ENCODE results near the gene LILRA5. TPM values are rescaled to one million over a fixed set of nuclear protein-coding genes. Genes with fewer than 3 reads are reported as not detected.

LILRA5 gene
- total RNA-seq, 1 donor from 2014 or later = 2.9 TPM

DNA sequence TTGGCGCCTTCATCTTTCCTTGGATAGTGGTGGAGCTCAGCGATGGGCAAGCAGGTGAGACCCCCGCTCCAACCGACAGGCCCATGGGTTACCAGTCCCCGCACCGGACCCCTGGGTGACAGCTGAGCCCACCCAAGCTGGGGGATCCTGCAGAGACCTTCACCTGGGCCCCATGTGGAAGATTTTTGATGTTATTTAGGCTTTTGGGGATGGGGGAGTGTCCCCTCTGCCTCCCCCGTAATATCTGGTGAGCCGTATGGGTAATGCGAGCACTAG is 4.9 kb upstream of the LILRA5 start:
- H3K27me3 ChIP-seq = no peaks in the 10 kb centered on the region
- intact Hi-C loops (cut with DNase I) = no loop called here
- H3K36me3 ChIP-seq = no peaks in the 10 kb centered on the region
- H3K9me3 ChIP-seq = no peaks in the 10 kb centered on the region
- TF ChIP-seq, protein P1, sequence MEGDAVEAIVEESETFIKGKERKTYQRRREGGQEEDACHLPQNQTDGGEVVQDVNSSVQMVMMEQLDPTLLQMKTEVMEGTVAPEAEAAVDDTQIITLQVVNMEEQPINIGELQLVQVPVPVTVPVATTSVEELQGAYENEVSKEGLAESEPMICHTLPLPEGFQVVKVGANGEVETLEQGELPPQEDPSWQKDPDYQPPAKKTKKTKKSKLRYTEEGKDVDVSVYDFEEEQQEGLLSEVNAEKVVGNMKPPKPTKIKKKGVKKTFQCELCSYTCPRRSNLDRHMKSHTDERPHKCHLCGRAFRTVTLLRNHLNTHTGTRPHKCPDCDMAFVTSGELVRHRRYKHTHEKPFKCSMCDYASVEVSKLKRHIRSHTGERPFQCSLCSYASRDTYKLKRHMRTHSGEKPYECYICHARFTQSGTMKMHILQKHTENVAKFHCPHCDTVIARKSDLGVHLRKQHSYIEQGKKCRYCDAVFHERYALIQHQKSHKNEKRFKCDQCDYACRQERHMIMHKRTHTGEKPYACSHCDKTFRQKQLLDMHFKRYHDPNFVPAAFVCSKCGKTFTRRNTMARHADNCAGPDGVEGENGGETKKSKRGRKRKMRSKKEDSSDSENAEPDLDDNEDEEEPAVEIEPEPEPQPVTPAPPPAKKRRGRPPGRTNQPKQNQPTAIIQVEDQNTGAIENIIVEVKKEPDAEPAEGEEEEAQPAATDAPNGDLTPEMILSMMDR (IDR thresholded peaks at IDR 0.05) = no peak
- TF ChIP-seq POLR2A (IDR thresholded peaks at IDR 0.05) (no peak), POLR2AphosphoS5 (IDR thresholded peaks at IDR 0.05; ENCODE audit: insufficient read depth in 1 of 2, low read depth in 1 of 2) (no peak)
- H3K4me1 ChIP-seq = no peaks in the 10 kb centered on the region
- DNase-seq (ENCODE audit: extremely low spot score in 2 of 2) = no peak
- H3K4me3 ChIP-seq = no peak overlapping the region
- no peak overlapping the region for H3K27ac ChIP-seq

DNA sequence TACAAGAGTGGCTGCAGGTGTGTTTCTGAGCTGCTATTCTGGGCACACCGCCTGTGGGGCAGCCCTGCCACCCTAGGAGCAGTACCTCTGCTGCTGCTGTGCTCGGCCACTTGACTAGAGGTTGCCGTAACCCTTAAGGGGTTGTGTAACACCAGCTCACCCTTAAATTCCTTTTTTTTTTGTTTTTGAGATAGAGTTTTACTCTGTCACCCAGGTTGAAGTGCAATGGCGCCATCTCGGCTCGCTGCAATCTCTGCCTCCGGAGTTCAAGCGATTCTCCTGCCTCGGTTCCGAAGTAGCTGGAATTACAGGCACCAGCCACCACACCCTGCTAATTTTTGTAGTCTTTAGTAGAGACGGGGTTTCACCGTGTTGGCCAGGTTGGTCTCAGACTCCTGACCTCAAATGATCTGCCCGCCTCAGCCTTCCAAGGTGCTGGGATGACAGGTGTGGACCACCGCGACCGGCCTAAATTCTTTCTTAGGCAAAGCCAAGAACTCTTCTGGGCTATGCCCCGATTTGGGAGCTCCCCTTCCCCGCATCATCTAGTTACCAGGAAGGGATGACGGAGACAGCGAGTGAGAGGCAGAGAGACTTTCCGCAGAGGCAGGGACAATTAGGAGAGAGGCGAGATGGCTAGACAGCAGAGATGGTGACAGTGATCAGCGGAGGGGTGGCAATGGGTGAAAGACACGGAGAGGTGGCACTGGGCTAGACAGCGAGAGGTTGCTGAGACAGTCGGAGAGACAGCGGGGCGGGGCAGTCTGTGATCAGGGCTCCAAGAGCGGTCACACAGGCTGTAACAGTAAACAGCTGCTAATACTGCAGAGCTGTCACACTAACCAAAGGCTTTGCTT is 4.4 kb upstream of the LILRA5 start:
- no peak for TF ChIP-seq POLR2A (IDR thresholded peaks at IDR 0.05)
- no peak for TF ChIP-seq POLR2AphosphoS5 (IDR thresholded peaks at IDR 0.05; ENCODE audit: insufficient read depth in 1 of 2, low read depth in 1 of 2)
- TF ChIP-seq, protein P1 (IDR thresholded peaks at IDR 0.05) = no peak
- Histone ChIP-seq H3K9me3 (no peaks in the 10 kb centered on the region), H3K36me3 (no peaks in the 10 kb centered on the region), H3K27ac (no peak overlapping the region), H3K4me1 (no peaks in the 10 kb centered on the region), H3K4me3 (no peak overlapping the region), H3K27me3 (no peaks in the 10 kb centered on the region)
- no peak for DNase-seq (ENCODE audit: extremely low spot score in 2 of 2)
- intact Hi-C loops (cut with DNase I) = no loop called here

DNA sequence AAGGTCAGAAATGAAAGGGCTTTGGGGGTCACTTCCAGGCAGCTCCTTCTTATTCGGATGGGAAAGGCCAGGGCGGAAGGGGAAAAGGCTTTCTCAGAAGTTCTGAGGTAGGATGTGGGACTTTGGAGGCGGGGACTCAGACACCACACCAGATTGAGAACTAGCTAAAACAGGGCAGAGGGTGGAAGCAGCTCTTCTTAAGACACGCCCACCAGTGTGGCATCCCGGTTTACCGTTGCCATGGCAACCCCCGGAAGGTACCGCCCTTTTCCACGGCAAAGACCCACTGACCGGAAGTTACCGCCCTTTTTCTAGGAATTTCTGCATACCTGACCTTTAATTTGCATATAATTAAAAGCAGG is 3.8 kb upstream of the LILRA5 start:
- H3K36me3 ChIP-seq = no peaks in the 10 kb centered on the region
- no peak overlapping the region for H3K27ac ChIP-seq
- no peak overlapping the region for H3K4me3 ChIP-seq
- TF ChIP-seq POLR2A (IDR thresholded peaks at IDR 0.05) (no peak), POLR2AphosphoS5 (IDR thresholded peaks at IDR 0.05; ENCODE audit: insufficient read depth in 1 of 2, low read depth in 1 of 2) (no peak)
- TF ChIP-seq, protein P1 (IDR thresholded peaks at IDR 0.05) = no peak
- DNase-seq (ENCODE audit: extremely low spot score in 2 of 2) = no peak
- intact Hi-C loops (cut with DNase I) = no loop called here
- H3K9me3 ChIP-seq = no peaks in the 10 kb centered on the region
- no peaks in the 10 kb centered on the region for H3K27me3 ChIP-seq
- no peaks in the 10 kb centered on the region for H3K4me1 ChIP-seq

DNA sequence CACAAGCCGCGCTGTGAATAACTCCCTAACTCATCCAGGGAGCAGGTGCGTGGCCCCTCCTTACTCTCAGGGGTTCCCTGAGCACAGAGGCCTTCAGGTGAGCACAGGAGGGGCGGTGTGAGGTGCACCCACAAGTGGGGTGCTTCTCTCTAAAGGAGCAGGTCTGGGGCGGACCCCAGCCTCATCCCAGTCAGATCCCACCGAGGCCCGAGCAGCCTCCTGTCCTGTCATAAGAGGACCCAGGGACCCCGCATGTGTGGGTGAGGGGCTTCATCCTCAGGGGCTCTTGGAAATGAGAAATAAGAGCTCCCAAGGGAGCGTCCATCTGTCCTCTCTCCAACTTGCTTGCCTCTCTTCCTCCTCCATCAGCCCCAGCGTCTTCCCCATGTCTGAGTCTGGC is 3.0 kb upstream of the LILRA5 start:
- intact Hi-C loops (cut with DNase I) = no loop called here
- no peak overlapping the region for H3K4me3 ChIP-seq
- TF ChIP-seq, protein P1 (IDR thresholded peaks at IDR 0.05) = no peak
- TF ChIP-seq POLR2A (IDR thresholded peaks at IDR 0.05) (no peak), POLR2AphosphoS5 (IDR thresholded peaks at IDR 0.05; ENCODE audit: insufficient read depth in 1 of 2, low read depth in 1 of 2) (no peak)
- H3K27ac ChIP-seq = no peak overlapping the region
- H3K36me3 ChIP-seq = no peaks in the 10 kb centered on the region
- no peaks in the 10 kb centered on the region for H3K4me1 ChIP-seq
- no peaks in the 10 kb centered on the region for H3K9me3 ChIP-seq
- H3K27me3 ChIP-seq = no peaks in the 10 kb centered on the region
- DNase-seq (ENCODE audit: extremely low spot score in 2 of 2) = no peak

DNA sequence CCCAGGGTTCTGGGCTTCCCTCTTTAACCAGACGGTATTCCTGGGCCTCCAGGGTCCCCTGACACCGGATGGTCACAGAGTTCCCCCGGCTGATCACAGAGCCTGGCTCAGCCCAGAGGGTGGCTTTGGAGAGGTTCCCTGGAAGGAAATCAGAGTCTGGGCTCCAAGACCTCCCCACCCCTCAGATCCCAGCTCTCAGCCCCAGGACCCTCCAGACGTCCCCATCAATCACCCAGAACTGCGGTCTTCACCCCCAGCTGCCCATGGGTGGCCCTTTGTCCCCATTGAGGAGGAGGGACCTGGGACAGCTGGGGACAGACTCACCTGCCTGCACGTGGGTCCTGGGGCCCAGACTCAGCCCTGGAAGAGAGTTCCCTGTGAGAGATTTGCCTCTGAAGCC is 955 bp downstream of the LILRA5 start:
- H3K36me3 ChIP-seq = no peaks in the 10 kb centered on the region
- intact Hi-C loops (cut with DNase I) = no loop called here
- DNase-seq (ENCODE audit: extremely low spot score in 2 of 2) = no peak
- TF ChIP-seq POLR2A (IDR thresholded peaks at IDR 0.05) = no peak
- TF ChIP-seq, protein P1 (IDR thresholded peaks at IDR 0.05) = no peak
- TF ChIP-seq POLR2AphosphoS5 (IDR thresholded peaks at IDR 0.05; ENCODE audit: insufficient read depth in 1 of 2, low read depth in 1 of 2) = no peak
- no peaks in the 10 kb centered on the region for H3K9me3 ChIP-seq
- H3K4me3 ChIP-seq = no peak overlapping the region
- H3K4me1 ChIP-seq = no peaks in the 10 kb centered on the region
- no peak overlapping the region for H3K27ac ChIP-seq
- H3K27me3 ChIP-seq = no peaks in the 10 kb centered on the region

Measured in vagina (tissue), 2 donors.